HepG2 (cell line): ENCODE results near the gene IFNL1. TPM values are rescaled to one million over a fixed set of nuclear protein-coding genes. Genes with fewer than 3 reads are reported as not detected.

Experiments used
- ATAC-seq: fragments of 200-7000 bp; cut with Tn5 transposase; 3 replicates; pipeline ENCODE4 v1.9.1; 2020; ENCODE audit warnings: mild to moderate bottlenecking, moderate library complexity
- BruUV-seq: library from RNA; stranded (reverse); fragments of 400-500 nt; replicated peaks from 2 replicates; lab custom pipeline; 2021; lab: Mats Ljungman, UMichigan
- CTCF ChIA-PET: fragments of 300-600 bp; formaldehyde crosslinking; extraction: SDS; loops from one replicate; lab custom pipeline; 2021; ENCODE audit warnings: low total read pairs, inconsistent platforms, low intra/inter-chr PET ratio; lab: Yijun Ruan, JAX
- POLR2A ChIA-PET: fragments of 350-600 bp; sonication (Branson Sonifier 250); formaldehyde crosslinking; loops from one replicate; lab custom pipeline; 2020; ENCODE audit warnings: antibody characterized with exemption, inconsistent platforms; lab: Yijun Ruan, JAX
- DNase-seq: peaks from one replicate; pipeline ENCODE4 v3.0.0-alpha.2; 2015; ENCODE audit warnings: low spot score
- FAIRE-seq: peaks from 3 replicates; lab custom pipeline; 2011; peaks lifted over from hg19 to GRCh38; lab: Jason Lieb, UNC
- H2AFZ ChIP-seq: one replicate; pipeline ENCODE4 v1.6.1; 2011; ENCODE audit warnings: low read length, inconsistent platforms
- H3K27ac ChIP-seq: fragments of 300-600 bp; 3 replicates; pipeline ENCODE4 v1.8.0; 2011; ENCODE audit warnings: mixed run types, mild to moderate bottlenecking, mixed read lengths, low read length, inconsistent platforms; ENCODE audit not compliant: insufficient read depth; ENCODE audit errors: extremely low read length
- H3K27me3 ChIP-seq, 2 experiments: fragments of 200-600 bp in 1 of 2; 2 replicates in 1 of 2; 3 replicates in 1 of 2; pipeline versions ENCODE4 v1.6.0 to v1.8.0; 2011; ENCODE audit warnings: low read length in 2 of 2, mild to moderate bottlenecking in 2 of 2, moderate library complexity in 2 of 2, inconsistent platforms in 1 of 2; ENCODE audit not compliant: insufficient read depth in 2 of 2, control insufficient read depth in 1 of 2
- H3K36me3 ChIP-seq, 2 experiments: fragments of 200-600 bp in 1 of 2; replicated peaks in 1 of 2; 2 replicates in 1 of 2; 3 replicates in 1 of 2; pipeline versions ENCODE4 v1.5.1 to v1.8.0; 2011; ENCODE audit warnings: low read length in 2 of 2, inconsistent platforms in 1 of 2; ENCODE audit not compliant: insufficient read depth in 2 of 2, control insufficient read depth in 1 of 2
- H3K4me1 ChIP-seq: 2 replicates; pipeline ENCODE4 v1.5.1; 2012; ENCODE audit warnings: low read length, inconsistent platforms; ENCODE audit not compliant: insufficient read depth
- H3K4me2 ChIP-seq: 2 replicates; pipeline ENCODE4 v1.6.0; 2011; ENCODE audit warnings: low read depth, low read length, inconsistent platforms
- H3K4me3 ChIP-seq, 3 experiments: fragments of 200-600 bp in 1 of 3; sonication (generic), shearing (Covaris generic) in 1 of 3; replicated peaks in 1 of 3; 2 replicates each; pipeline ENCODE4 v1.5.1; 2011 to 2016; ENCODE audit warnings: low read length in 3 of 3, inconsistent platforms in 2 of 3, low read depth in 2 of 3, mild to moderate bottlenecking in 2 of 3, control low read depth in 1 of 3, mixed read lengths in 1 of 3; ENCODE audit not compliant: insufficient read depth in 1 of 3
- H3K79me2 ChIP-seq: one replicate; pipeline ENCODE4 v1.6.1; 2011; ENCODE audit warnings: low read length, inconsistent platforms; ENCODE audit not compliant: insufficient read depth
- H3K9ac ChIP-seq: 2 replicates; pipeline ENCODE4 v1.6.0; 2011; ENCODE audit warnings: mild to moderate bottlenecking, low read depth, low read length, inconsistent platforms; ENCODE audit not compliant: insufficient read depth
- H3K9me3 ChIP-seq: 2 replicates; pipeline ENCODE4 v1.5.1; 2012; ENCODE audit warnings: mild to moderate bottlenecking, low read length
- H4K20me1 ChIP-seq: 2 replicates; pipeline ENCODE4 v1.6.0; 2011; ENCODE audit warnings: inconsistent platforms, mild to moderate bottlenecking, low read length, moderate library complexity; ENCODE audit not compliant: insufficient read depth
- DZIP1 ChIP-seq: sonication (generic); formaldehyde crosslinking; IDR thresholded peaks from 2 replicates; pipeline ENCODE4 v1.5.0; 2020; ENCODE audit warnings: mild to moderate bottlenecking, missing genetic modification reagents
- FOXP1 ChIP-seq, 2 experiments: fragments of 450-650 bp in 1 of 2; IDR thresholded peaks; 2 replicates each; pipeline ENCODE4 v1.6.1; 2017 to 2018; ENCODE audit warnings: antibody characterized with exemption in 1 of 2
- MED8 ChIP-seq: sonication (generic); formaldehyde crosslinking; IDR thresholded peaks from 2 replicates; pipeline ENCODE4 v1.8.1; 2023; ENCODE audit warnings: mild to moderate bottlenecking, missing genetic modification reagents; ENCODE audit not compliant: insufficient replicate concordance
- MEIS2 ChIP-seq: sonication (generic); formaldehyde crosslinking; IDR thresholded peaks from 2 replicates; pipeline ENCODE4 v1.9.0; 2021; ENCODE audit warnings: mild to moderate bottlenecking, missing genetic modification reagents
- NCOA2 ChIP-seq: sonication (generic); formaldehyde crosslinking; IDR thresholded peaks from 2 replicates; pipeline ENCODE4 v1.8.0; 2022; ENCODE audit warnings: inconsistent platforms
- NFE2L1 ChIP-seq: sonication (generic); formaldehyde crosslinking; IDR thresholded peaks from 2 replicates; pipeline ENCODE4 v1.4.0; 2020; ENCODE audit warnings: missing genetic modification reagents, mild to moderate bottlenecking, borderline replicate concordance
- TEAD2 ChIP-seq: sonication (generic); formaldehyde crosslinking; IDR thresholded peaks from 2 replicates; pipeline ENCODE4 v1.9.0; 2021; ENCODE audit warnings: missing genetic modification reagents
- TRIM24 ChIP-seq: sonication (generic); formaldehyde crosslinking; IDR thresholded peaks from 2 replicates; pipeline ENCODE4 v1.8.0; 2022; ENCODE audit warnings: mild to moderate bottlenecking, missing genetic modification reagents
- ZBTB26 ChIP-seq: IDR thresholded peaks from 2 replicates; pipeline ENCODE4 v1.6.1; 2016; ENCODE audit warnings: missing compliant biosample characterization, missing genetic modification reagents, borderline replicate concordance
- ZFP1 ChIP-seq: IDR thresholded peaks from 2 replicates; pipeline ENCODE4 v1.6.1; 2016
- ZNF383 ChIP-seq: sonication (generic); formaldehyde crosslinking; IDR thresholded peaks from 2 replicates; pipeline ENCODE4 v1.4.0; 2020; ENCODE audit warnings: missing genetic modification reagents, mild to moderate bottlenecking, borderline replicate concordance
- ZNF496 ChIP-seq: sonication (generic); formaldehyde crosslinking; IDR thresholded peaks from 2 replicates; pipeline ENCODE4 v1.8.1; 2023; ENCODE audit warnings: mild to moderate bottlenecking, moderate library complexity, missing genetic modification reagents; ENCODE audit not compliant: insufficient replicate concordance
- ZNF639 ChIP-seq: conservative IDR thresholded peaks from 2 replicates; pipeline ENCODE4 v1.6.1; 2018; ENCODE audit warnings: missing genetic modification reagents
- ZNF841 ChIP-seq: sonication (generic); formaldehyde crosslinking; IDR thresholded peaks from 2 replicates; pipeline ENCODE4 v1.8.1; 2023; ENCODE audit warnings: missing genetic modification reagents, borderline replicate concordance
- ZSCAN25 ChIP-seq: sonication (generic); formaldehyde crosslinking; IDR thresholded peaks from 2 replicates; pipeline ENCODE4 v1.8.0; 2022; ENCODE audit warnings: mild to moderate bottlenecking, missing genetic modification reagents
- WGBS: methylation state at CpG from one replicate; pipeline ENCODE4 v1.1.6; 2017; ENCODE audit warnings: low lambda C conversion rate; 5-methylcytosine and 5-hydroxymethylcytosine counted together
- in situ Hi-C: cut with HindIII; loops from 2 replicates; pipeline ENCODE4 v1.10.0; 2017; ENCODE audit warnings: low pct_unique_long_range_greater_than_20kb; ENCODE audit not compliant: extremely low pct_ligation_motif_present
- intact Hi-C: fragments of 100-400 bp; cut with micrococcal nuclease; formaldehyde crosslinking; loops from one replicate; pipeline ENCODE4 v1.10.0; 2022; ENCODE audit not compliant: unreplicated experiment
- polyA plus RNA-seq, 8 experiments: library from polyadenylated mRNA; depleted of rRNA in 3 of 8; stranded (reverse) in 7 of 8; unstranded in 1 of 8; fragments of >200 nt; fragmentation: Illumina TruSeq in 4 of 8; extraction: Trizol in 4 of 8; gene quantifications; 2 replicates each; pipeline versions ENCODE4 v1.2.1 to v1.2.3, GENCODE V29; 2011 to 2016; ENCODE audit warnings: low read depth in 4 of 8, missing spikeins in 1 of 8, mixed read lengths in 1 of 8; ENCODE audit not compliant: insufficient read depth in 1 of 8
- total RNA-seq, 5 experiments: library from RNA; depleted of rRNA; stranded (reverse); fragments of >200 nt; fragmentation: Illumina TruSeq; extraction: Trizol; gene quantifications; 2 replicates each; pipeline ENCODE4 v1.2.3, GENCODE V29; 2016; ENCODE audit warnings: low read depth in 1 of 5
- TF ChIP-seq, protein P1 (sequence below): sonication (generic); formaldehyde crosslinking; IDR thresholded peaks from 2 replicates; pipeline ENCODE4 v1.8.0; 2022; ENCODE audit warnings: mild to moderate bottlenecking, missing genetic modification reagents, moderate library complexity

The IFNL1 gene
- total and polyA plus RNA-seq, 2 of the 13 experiments (the other 11 are each of a cell fraction or from before 2014, with no cell fraction given): not detected

- no peak for FAIRE-seq
- H2AFZ ChIP-seq: no peak overlapping the region
- no peak overlapping the region for H3K9ac ChIP-seq
- H3K27me3 ChIP-seq: peaks cover 0 to 22% of the 10 kb centered on the region in 2 experiments; a peak in 2 of 5 replicates
- TF ChIP-seq ZNF496 (no peak), TRIM24 (CRISPR knock-in tag) (no peak), MEIS2 (CRISPR knock-in tag) (no peak), ZBTB26 (CRISPR knock-in tag) (no peak), NFE2L1 (CRISPR knock-in tag) (no peak), NCOA2 (CRISPR knock-in tag) (no peak), ZFP1 (CRISPR knock-in tag) (no peak), ZNF841 (CRISPR knock-in tag) (no peak), MED8 (CRISPR knock-in tag) (no peak), ZNF383 (CRISPR knock-in tag) (no peak), TEAD2 (CRISPR knock-in tag) (no peak), ZNF639 (CRISPR knock-in tag) (no peak), ZSCAN25 (CRISPR knock-in tag) (no peak), FOXP1 (IDR thresholded peaks at IDR 0.05) (no peak), FOXP1 (CRISPR knock-in tag; IDR thresholded peaks at IDR 0.05) (no peak), DZIP1 (no peak)
- TF ChIP-seq, protein P1, sequence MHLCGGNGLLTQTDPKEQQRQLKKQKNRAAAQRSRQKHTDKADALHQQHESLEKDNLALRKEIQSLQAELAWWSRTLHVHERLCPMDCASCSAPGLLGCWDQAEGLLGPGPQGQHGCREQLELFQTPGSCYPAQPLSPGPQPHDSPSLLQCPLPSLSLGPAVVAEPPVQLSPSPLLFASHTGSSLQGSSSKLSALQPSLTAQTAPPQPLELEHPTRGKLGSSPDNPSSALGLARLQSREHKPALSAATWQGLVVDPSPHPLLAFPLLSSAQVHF (CRISPR knock-in tag): no peak
- TF ChIP-seq, all 625 proteins: peak for 0
- Histone ChIP-seq H3K4me2 (no peak overlapping the region), H3K27ac (no peak overlapping the region), H4K20me1 (no peaks in the 10 kb centered on the region), H3K9me3 (no peaks in the 10 kb centered on the region), H3K79me2 (no peaks in the 10 kb centered on the region), H3K36me3 (no peaks in the 10 kb centered on the region), H3K4me3 (no peak overlapping the region), H3K4me1 (peaks cover 14% of the 10 kb centered on the region)
- BruUV-seq: no TSS peak
- CTCF ChIA-PET: no interaction called here
- intact Hi-C loops: loop anchor here (5.0 kb wide), 1 partner anchor 356 kb away; no protein-coding TSS in a partner anchor
- DNase-seq: no peak
- in situ Hi-C loops: no loop called here
- POLR2A ChIA-PET: no interaction called here
- ATAC-seq: no peak
- 90% methylated on average over 4 of the region's 4 CpGs for WGBS
Measured at GRCh38 chr19:39318690-39319089, 22.5 kb downstream of the IFNL1 start.
